HepG2 (cell line): Measurements from ENCODE around the gene MARK2. TPM values are rescaled to one million over a fixed set of nuclear protein-coding genes. Genes with fewer than 3 reads are reported as not detected.

Source experiments
- ARID3A ChIP-seq: IDR thresholded peaks from 2 replicates; pipeline ENCODE4 v1.6.1; 2012; ENCODE audit warnings: low read depth, low read length, improper control_type of control experiment
- CENPT ChIP-seq: sonication (generic); formaldehyde crosslinking; IDR thresholded peaks from 2 replicates; pipeline ENCODE4 v1.8.0; 2022; ENCODE audit warnings: low read depth, mild to moderate bottlenecking, moderate library complexity, missing genetic modification reagents
- HIVEP1 ChIP-seq: sonication (generic); formaldehyde crosslinking; IDR thresholded peaks from 2 replicates; pipeline ENCODE4 v1.4.0; 2020; ENCODE audit warnings: mild to moderate bottlenecking, missing genetic modification reagents
- NFATC3 ChIP-seq: sonication (generic); formaldehyde crosslinking; IDR thresholded peaks from 2 replicates; pipeline ENCODE4 v1.5.1; 2020; ENCODE audit warnings: mild to moderate bottlenecking, missing genetic modification reagents
- PHF21A ChIP-seq: sonication (generic); formaldehyde crosslinking; IDR thresholded peaks from 2 replicates; pipeline ENCODE4 v1.5.0; 2020; ENCODE audit warnings: mild to moderate bottlenecking, missing genetic modification reagents
- POLR2AphosphoS5 ChIP-seq: IDR thresholded peaks from 2 replicates; pipeline ENCODE4 v1.6.1; 2012; ENCODE audit warnings: low read depth, low read length
- RBFOX2 ChIP-seq: fragments of 200-400 bp; formaldehyde crosslinking; IDR thresholded peaks from 2 replicates; pipeline ENCODE4 v1.6.1; 2017; ENCODE audit warnings: low read depth, mild to moderate bottlenecking, low read length
- SKI ChIP-seq: fragments of 450-650 bp; IDR thresholded peaks from one replicate; pipeline ENCODE4 v1.6.1; 2018; ENCODE audit warnings: mild to moderate bottlenecking; ENCODE audit not compliant: partially characterized antibody
- SNAPC4 ChIP-seq: sonication (generic); formaldehyde crosslinking; IDR thresholded peaks from 2 replicates; pipeline ENCODE4 v1.4.0; 2020; ENCODE audit warnings: mild to moderate bottlenecking, missing genetic modification reagents
- YY1 ChIP-seq: IDR thresholded peaks from 2 replicates; pipeline ENCODE4 v1.6.1; 2011; ENCODE audit warnings: low read length, low read depth, moderate library complexity, mild to moderate bottlenecking; ENCODE audit not compliant: insufficient read depth, insufficient replicate concordance
- ZBTB42 ChIP-seq: sonication (generic); formaldehyde crosslinking; IDR thresholded peaks from 2 replicates; pipeline ENCODE4 v1.5.0; 2020; ENCODE audit warnings: mild to moderate bottlenecking, missing genetic modification reagents
- ZNF275 ChIP-seq: sonication (generic); formaldehyde crosslinking; IDR thresholded peaks from 2 replicates; pipeline ENCODE4 v1.8.0; 2022; ENCODE audit warnings: missing genetic modification reagents, mild to moderate bottlenecking, inconsistent platforms, borderline replicate concordance
- ZNF512B ChIP-seq: sonication (generic); formaldehyde crosslinking; IDR thresholded peaks from 2 replicates; pipeline ENCODE4 v1.5.1; 2020; ENCODE audit warnings: missing genetic modification reagents, mild to moderate bottlenecking, borderline replicate concordance
- ZNF784 ChIP-seq: sonication (generic); formaldehyde crosslinking; IDR thresholded peaks from 2 replicates; pipeline ENCODE4 v1.5.1; 2020; ENCODE audit warnings: missing genetic modification reagents, mild to moderate bottlenecking, borderline replicate concordance
- ZSCAN22 ChIP-seq: sonication (generic); formaldehyde crosslinking; IDR thresholded peaks from 2 replicates; pipeline ENCODE4 v1.4.0; 2020; ENCODE audit warnings: mild to moderate bottlenecking, missing genetic modification reagents
- polyA plus RNA-seq, 8 experiments: library from polyadenylated mRNA; depleted of rRNA in 3 of 8; stranded (reverse) in 7 of 8; unstranded in 1 of 8; fragments of >200 nt; fragmentation: Illumina TruSeq in 4 of 8; extraction: Trizol in 4 of 8; gene quantifications; 2 replicates each; pipeline versions ENCODE4 v1.2.1 to v1.2.3, GENCODE V29; 2011 to 2016; ENCODE audit warnings: low read depth in 4 of 8, missing spikeins in 1 of 8, mixed read lengths in 1 of 8; ENCODE audit not compliant: insufficient read depth in 1 of 8
- total RNA-seq, 5 experiments: library from RNA; depleted of rRNA; stranded (reverse); fragments of >200 nt; fragmentation: Illumina TruSeq; extraction: Trizol; gene quantifications; 2 replicates each; pipeline ENCODE4 v1.2.3, GENCODE V29; 2016; ENCODE audit warnings: low read depth in 1 of 5

Gene MARK2
- total and polyA plus RNA-seq, 2 of the 13 experiments (the other 11 are each of a cell fraction or from before 2014, with no cell fraction given) = 13.5 to 13.9 TPM

GRCh38 chr11:63916837-63917691 is 78.2 kb downstream of the MARK2 start, which contains the start of gene RCOR2 (continued):
- TF ChIP-seq POLR2AphosphoS5 (peak; percentile 54), SKI (no peak), ARID3A (no peak), HIVEP1 (CRISPR knock-in tag) (0 out of 2 replicates have a peak, but pooled peaks have one; percentile 45), ZSCAN22 (peak; percentile 89), ZBTB42 (CRISPR knock-in tag) (peak; percentile 89; the same call in 1 of the 2 replicates), ZNF512B (no peak), ZNF784 (CRISPR knock-in tag) (no peak), YY1 (peak; percentile 57), SNAPC4 (CRISPR knock-in tag) (peak; percentile 42; the same call in 1 of the 2 replicates), CENPT (0 out of 2 replicates have a peak, but pooled peaks have one; percentile 60), NFATC3 (CRISPR knock-in tag) (no peak), RBFOX2 (peak; percentile 71), ZNF275 (CRISPR knock-in tag) (0 out of 2 replicates have a peak, but pooled peaks have one; percentile 22), PHF21A (CRISPR knock-in tag) (peak; percentile 57; the same call in 1 of the 2 replicates)
